Measurements from ENCODE around the gene C12orf57. TPM values are rescaled to one million over a fixed set of nuclear protein-coding genes. Genes with fewer than 3 reads are reported as not detected.
A peak's percentile ranks its signal among the peaks of the same experiment; 100 is the strongest.

The C12orf57 gene
- total and polyA plus RNA-seq, 8 donors = 155 to 621 (median 430) TPM

GRCh38 chr12:6899427-6899826 is 44.4 kb upstream of the C12orf57 start:
- peaks cover 5 to 21% (median 17%) of the 10 kb centered on the region in 4 donors for H3K4me1 ChIP-seq
- no peaks in the 10 kb centered on the region for H3K9me3 ChIP-seq
- H3K27ac ChIP-seq = peak overlapping the region in 1 of 5 donors; percentile 16
- no peak overlapping the region for H3K4me3 ChIP-seq
- no peak for DNase-seq
- H3K27me3 ChIP-seq = no peaks in the 10 kb centered on the region
- 69 to 80% (median 78%) methylated on average over 5 of the region's 5 CpGs for WGBS, 5 donors
- no peaks in the 10 kb centered on the region for H3K36me3 ChIP-seq
- intact Hi-C loops (cut with DNase I; ENCODE audit: low total_unique reads) = no loop called here
- TF ChIP-seq POLR2AphosphoS5 (IDR thresholded peaks at IDR 0.05) (no peak), EP300 (IDR thresholded peaks at IDR 0.05) (no peak), CTCF (IDR thresholded peaks at IDR 0.05) (no peak), POLR2A (IDR thresholded peaks at IDR 0.05) (no peak)

- intact Hi-C loops (cut with DNase I; ENCODE audit: low total_unique reads) = no loop called here
- H3K36me3 ChIP-seq = no peaks in the 10 kb centered on the region
- DNase-seq = peak; percentile 58 to 82
- WGBS, 5 donors = 36 to 46% (median 40%) methylated on average over 10 of the region's 10 CpGs
- H3K27me3 ChIP-seq = no peaks in the 10 kb centered on the region
- peak overlapping the region in 1 of 5 donors; percentile 16 for H3K27ac ChIP-seq
- TF ChIP-seq EP300 (IDR thresholded peaks at IDR 0.05) (no peak), CTCF (IDR thresholded peaks at IDR 0.05) (no peak), POLR2A (IDR thresholded peaks at IDR 0.05) (no peak), POLR2AphosphoS5 (IDR thresholded peaks at IDR 0.05) (peak in 1 of 3 donors; percentile 14)
- no peak overlapping the region for H3K4me3 ChIP-seq
- H3K9me3 ChIP-seq = no peaks in the 10 kb centered on the region
- H3K4me1 ChIP-seq = peaks cover 7 to 24% (median 21%) of the 10 kb centered on the region in 4 donors
Measured at GRCh38 chr12:6899837-6900519, 43.8 kb upstream of the C12orf57 start.

GRCh38 chr12:6902448-6902847 is 41.4 kb upstream of the C12orf57 start:
- Histone ChIP-seq H3K9me3 (no peaks in the 10 kb centered on the region), H3K4me3 (no peak overlapping the region), H3K27me3 (no peaks in the 10 kb centered on the region), H3K4me1 (peaks cover 11 to 31% (median 26%) of the 10 kb centered on the region in 4 donors), H3K36me3 (peaks cover 0 to 13% (median 11%) of the 10 kb centered on the region in 4 donors), H3K27ac (no peak overlapping the region)
- no peak for TF ChIP-seq POLR2AphosphoS5 (IDR thresholded peaks at IDR 0.05)
- no peak for TF ChIP-seq EP300 (IDR thresholded peaks at IDR 0.05)
- no peak for TF ChIP-seq CTCF (IDR thresholded peaks at IDR 0.05)
- no peak for TF ChIP-seq POLR2A (IDR thresholded peaks at IDR 0.05)
- intact Hi-C loops (cut with DNase I; ENCODE audit: low total_unique reads) = no loop called here
- DNase-seq = no peak
- WGBS, 5 donors = 64 to 71% (median 68%) methylated on average over 4 of the region's 4 CpGs

GRCh38 chr12:6903722-6904121 is 40.1 kb upstream of the C12orf57 start:
- H3K4me3 ChIP-seq = no peak overlapping the region
- peaks cover 0 to 13% (median 12%) of the 10 kb centered on the region in 4 donors for H3K36me3 ChIP-seq
- intact Hi-C loops (cut with DNase I; ENCODE audit: low total_unique reads) = no loop called here
- WGBS, 5 donors = 69 to 84% (median 80%) methylated on average over 1 of the region's 1 CpG
- H3K9me3 ChIP-seq = no peaks in the 10 kb centered on the region
- H3K27me3 ChIP-seq = no peaks in the 10 kb centered on the region
- no peak overlapping the region for H3K27ac ChIP-seq
- DNase-seq = no peak
- TF ChIP-seq POLR2A (IDR thresholded peaks at IDR 0.05) = no peak
- no peak for TF ChIP-seq POLR2AphosphoS5 (IDR thresholded peaks at IDR 0.05)
- TF ChIP-seq CTCF (IDR thresholded peaks at IDR 0.05) = no peak
- no peak for TF ChIP-seq EP300 (IDR thresholded peaks at IDR 0.05)
- peaks cover 11 to 31% (median 26%) of the 10 kb centered on the region in 4 donors for H3K4me1 ChIP-seq
